VCaP (cell line): ENCODE data around the gene CPNE5.

Source experiments
- H3K27ac ChIP-seq: fragments of 450-650 bp; 2 replicates; pipeline ENCODE4 v1.5.1; 2017
- TF ChIP-seq, protein P1 (sequence below): fragments of 450-650 bp; conservative IDR thresholded peaks from 2 replicates; pipeline ENCODE4 v1.5.1; 2017; ENCODE audit warnings: mild to moderate bottlenecking, moderate library complexity

Gene CPNE5

DNA sequence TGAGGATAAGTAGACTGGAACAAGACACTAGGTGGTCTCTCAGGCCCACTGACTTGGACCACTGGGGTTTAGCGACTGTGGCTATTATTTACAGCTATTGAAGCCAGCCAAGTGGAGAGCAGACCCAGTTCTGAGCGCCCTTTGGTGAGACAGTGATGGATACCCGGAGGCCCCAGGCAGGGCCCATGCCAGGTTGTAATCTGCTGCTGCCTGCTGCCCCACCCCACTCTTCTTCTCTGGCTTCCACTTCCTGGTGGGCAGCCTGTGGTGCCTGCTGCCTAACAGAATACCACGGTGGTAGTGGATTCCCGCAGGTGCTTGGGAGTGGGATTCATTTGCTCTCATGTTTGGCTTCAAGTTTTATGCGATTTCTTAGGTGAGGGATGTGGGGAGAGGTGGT lies 141.0 kb downstream of the CPNE5 start:
- TF ChIP-seq, protein P1, sequence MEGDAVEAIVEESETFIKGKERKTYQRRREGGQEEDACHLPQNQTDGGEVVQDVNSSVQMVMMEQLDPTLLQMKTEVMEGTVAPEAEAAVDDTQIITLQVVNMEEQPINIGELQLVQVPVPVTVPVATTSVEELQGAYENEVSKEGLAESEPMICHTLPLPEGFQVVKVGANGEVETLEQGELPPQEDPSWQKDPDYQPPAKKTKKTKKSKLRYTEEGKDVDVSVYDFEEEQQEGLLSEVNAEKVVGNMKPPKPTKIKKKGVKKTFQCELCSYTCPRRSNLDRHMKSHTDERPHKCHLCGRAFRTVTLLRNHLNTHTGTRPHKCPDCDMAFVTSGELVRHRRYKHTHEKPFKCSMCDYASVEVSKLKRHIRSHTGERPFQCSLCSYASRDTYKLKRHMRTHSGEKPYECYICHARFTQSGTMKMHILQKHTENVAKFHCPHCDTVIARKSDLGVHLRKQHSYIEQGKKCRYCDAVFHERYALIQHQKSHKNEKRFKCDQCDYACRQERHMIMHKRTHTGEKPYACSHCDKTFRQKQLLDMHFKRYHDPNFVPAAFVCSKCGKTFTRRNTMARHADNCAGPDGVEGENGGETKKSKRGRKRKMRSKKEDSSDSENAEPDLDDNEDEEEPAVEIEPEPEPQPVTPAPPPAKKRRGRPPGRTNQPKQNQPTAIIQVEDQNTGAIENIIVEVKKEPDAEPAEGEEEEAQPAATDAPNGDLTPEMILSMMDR, result no peak
- H3K27ac ChIP-seq, result no peak overlapping the region

DNA sequence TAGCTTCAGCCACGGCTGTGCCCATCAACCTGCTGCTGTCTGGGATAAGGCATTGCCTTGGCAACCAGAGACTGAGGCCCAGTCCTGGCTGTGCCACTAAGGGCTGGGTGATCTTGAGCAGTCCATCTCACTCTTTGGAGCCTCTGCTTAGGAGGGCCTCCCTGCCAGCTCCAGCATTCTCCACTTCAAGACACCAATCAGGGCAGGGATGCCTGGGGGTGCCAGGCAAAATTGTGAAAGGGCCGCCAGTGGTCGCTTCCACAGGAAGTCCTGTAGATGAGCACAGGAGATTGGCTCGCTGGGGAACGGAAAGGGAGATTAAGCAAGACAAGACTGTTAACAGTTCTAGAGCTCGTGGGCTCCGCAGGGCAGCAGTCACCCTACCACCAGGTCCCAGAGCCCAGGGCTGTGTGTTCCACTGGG lies 141.8 kb downstream of the CPNE5 start, which contains the start of gene RAB44:
TSS of gene RAB44 (plus strand) at position 346 of the 423 bp plus-strand sequence. CDS start 6,410 bp downstream, outside the sequence.
- TF ChIP-seq, protein P1, result no peak
- H3K27ac ChIP-seq, result no peak within 1 kb of the TSS

DNA sequence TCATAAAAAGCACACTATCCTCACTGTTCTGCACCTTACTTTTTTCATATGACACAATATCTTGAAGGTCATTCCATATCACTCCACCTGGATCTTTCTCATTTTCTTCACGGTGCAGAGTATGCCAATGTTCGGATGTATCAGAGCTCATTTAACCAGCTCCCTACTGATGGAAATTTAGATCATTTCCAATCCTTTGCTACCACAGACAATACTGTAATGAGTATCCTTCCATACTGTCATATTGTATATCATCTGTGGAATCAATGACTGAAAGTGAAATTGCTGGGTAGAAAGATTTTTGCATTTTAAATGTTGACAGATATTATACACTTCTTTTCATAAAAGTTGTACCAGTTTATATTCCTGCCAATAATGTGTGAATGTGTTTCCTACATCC lies 143.8 kb downstream of the CPNE5 start:
- TF ChIP-seq, protein P1, result no peak
- no peak overlapping the region for H3K27ac ChIP-seq

DNA sequence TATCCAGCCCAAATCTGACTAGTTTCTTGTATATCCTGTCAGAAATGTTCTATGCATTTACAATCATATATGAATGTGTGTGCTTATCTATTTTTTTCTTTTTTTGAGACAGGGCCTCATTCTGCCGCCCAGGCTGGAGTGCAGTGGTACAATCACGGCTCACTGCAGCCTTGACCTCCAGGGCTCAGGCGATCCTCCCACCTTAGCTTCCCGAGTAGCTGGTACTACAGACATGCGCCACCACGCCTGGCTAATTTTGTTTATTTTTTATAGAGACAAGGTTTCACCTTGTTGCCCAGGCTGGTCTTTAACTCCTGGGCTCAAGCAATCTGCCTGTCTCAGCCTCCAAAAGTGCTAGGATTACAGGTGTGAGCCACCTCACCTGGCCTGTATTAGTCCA lies 144.6 kb downstream of the CPNE5 start:
- H3K27ac ChIP-seq, result no peak overlapping the region
- TF ChIP-seq, protein P1, result no peak

DNA sequence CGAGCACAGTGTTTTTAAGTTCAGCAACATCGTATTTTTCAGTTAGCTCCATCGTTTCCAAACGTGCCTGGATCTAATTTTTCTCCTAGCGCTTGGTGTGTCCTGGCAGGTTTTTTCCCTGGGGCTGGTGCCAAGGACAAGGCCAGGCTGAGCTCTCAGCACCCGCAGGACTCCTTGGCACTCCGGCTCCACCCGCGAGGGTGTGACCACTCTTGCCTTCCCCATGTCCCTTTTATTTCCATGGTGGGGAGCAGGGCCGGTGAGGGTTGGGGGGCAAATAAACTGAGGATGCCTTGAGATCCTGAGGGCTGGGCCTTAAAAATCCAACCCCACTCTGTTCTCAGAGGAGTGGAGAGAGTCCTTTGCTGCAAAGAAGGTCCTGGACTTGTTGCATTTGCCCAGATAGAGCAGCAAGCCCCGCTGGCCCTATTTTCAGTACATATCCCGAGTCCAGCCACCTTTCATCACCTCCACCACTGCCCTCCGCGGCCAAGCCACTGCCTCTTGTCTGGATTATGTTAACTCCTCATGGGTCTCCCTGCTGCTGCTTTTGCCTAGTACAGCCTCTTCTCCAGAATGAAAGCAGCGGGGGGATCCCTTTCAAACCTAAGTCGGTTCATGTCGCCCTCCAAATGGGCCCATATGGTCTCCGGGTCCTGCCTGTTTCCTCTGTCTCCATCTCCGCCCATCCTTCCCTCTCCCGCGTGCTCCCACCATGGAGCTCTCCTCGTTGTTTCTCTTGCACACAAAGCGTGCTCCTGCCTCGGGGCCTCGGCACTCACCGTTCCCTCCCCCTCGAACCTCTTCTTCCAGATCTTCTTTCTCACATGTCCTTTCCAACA lies 146.2 kb downstream of the CPNE5 start:
- TF ChIP-seq, protein P1, result no peak
- H3K27ac ChIP-seq, result peak overlapping the region; percentile 23

DNA sequence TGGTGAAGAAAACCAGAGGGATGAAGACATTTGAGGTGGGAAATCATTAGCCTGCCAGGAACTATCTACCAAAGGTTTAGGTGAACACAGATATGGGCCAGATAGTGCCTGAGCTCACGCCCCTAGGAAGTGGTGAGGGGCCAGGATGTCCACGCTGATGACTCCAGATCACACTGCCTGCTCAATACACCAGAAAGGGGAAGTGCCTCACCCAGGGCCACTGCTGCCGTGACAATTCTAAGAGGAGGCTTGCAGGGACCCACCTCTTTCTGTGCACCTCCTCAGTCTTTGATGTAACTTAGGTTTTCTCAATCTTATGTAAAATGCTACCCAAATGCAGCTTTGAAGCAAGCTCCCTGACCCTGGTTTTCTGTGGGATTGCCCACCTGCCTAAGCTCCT lies 147.0 kb downstream of the CPNE5 start:
- H3K27ac ChIP-seq, result peak overlapping the region; percentile 23; the same call in 1 of the 2 replicates
- TF ChIP-seq, protein P1, result no peak

DNA sequence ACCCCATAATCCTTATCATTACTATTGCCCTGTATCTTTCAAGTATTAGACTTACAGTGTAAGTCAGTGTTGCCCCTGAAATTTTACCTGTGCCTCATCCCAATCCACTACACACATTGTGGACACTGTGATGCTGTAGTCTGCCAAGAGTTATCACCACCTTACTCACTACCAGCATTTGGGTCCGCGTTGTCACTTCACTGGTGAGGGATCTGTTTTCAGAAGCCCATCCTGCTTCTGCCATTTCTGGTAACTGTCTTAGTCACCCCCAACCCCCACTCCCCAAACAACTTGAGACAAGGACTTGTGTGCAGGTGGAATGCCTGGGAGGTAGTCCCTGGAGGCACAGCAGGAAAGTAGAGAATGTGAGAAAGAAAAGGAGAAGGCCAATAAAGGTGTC lies 147.6 kb downstream of the CPNE5 start:
- no peak overlapping the region for H3K27ac ChIP-seq
- TF ChIP-seq, protein P1, result no peak
